ENCODE measurements around the gene WDPCP.

WDPCP gene

GRCh38 chr2:63604666-63605065 lies 16.4 kb upstream of the WDPCP start:
- Mint-ChIP-seq H3K36me3 (peaks cover 19% of the 10 kb centered on the region), H3K27ac (peak overlapping the region; percentile 46), H3K4me3 (no peak overlapping the region), H3K27me3 (no peaks in the 10 kb centered on the region), H3K4me1 (no peaks in the 10 kb centered on the region), H3K9me3 (no peaks in the 10 kb centered on the region)

GRCh38 chr2:63600881-63601460 lies 12.7 kb upstream of the WDPCP start:
- no peaks in the 10 kb centered on the region for H3K27me3 Mint-ChIP-seq
- H3K36me3 Mint-ChIP-seq, result peaks cover 23% of the 10 kb centered on the region
- no peak overlapping the region for H3K27ac Mint-ChIP-seq
- H3K9me3 Mint-ChIP-seq, result no peaks in the 10 kb centered on the region
- peaks cover 14% of the 10 kb centered on the region for H3K4me1 Mint-ChIP-seq
- H3K4me3 Mint-ChIP-seq, result no peak overlapping the region

- Mint-ChIP-seq H3K4me1 (peaks cover 26% of the 10 kb centered on the region), H3K36me3 (peaks cover 18% of the 10 kb centered on the region)
Measured at GRCh38 chr2:63598981-63599380, 10.7 kb upstream of the WDPCP start.

GRCh38 chr2:63596401-63596883 lies 8.2 kb upstream of the WDPCP start:
- Mint-ChIP-seq H3K36me3 (peaks cover 13% of the 10 kb centered on the region), H3K4me3 (no peak overlapping the region), H3K27me3 (no peaks in the 10 kb centered on the region), H3K27ac (no peak overlapping the region), H3K9me3 (no peaks in the 10 kb centered on the region), H3K4me1 (peaks cover 40% of the 10 kb centered on the region)

More at GRCh38 chr2:63598981-63599380, 10.7 kb upstream of the WDPCP start:
- H3K9me3 Mint-ChIP-seq, result no peaks in the 10 kb centered on the region
- H3K4me3 Mint-ChIP-seq, result no peak overlapping the region
- no peaks in the 10 kb centered on the region for H3K27me3 Mint-ChIP-seq
- no peak overlapping the region for H3K27ac Mint-ChIP-seq

GRCh38 chr2:63594660-63595059 lies 6.4 kb upstream of the WDPCP start:
- no peak overlapping the region for H3K27ac Mint-ChIP-seq
- H3K4me1 Mint-ChIP-seq, result peaks cover 55% of the 10 kb centered on the region
- H3K9me3 Mint-ChIP-seq, result no peaks in the 10 kb centered on the region

GRCh38 chr2:63591566-63592175 lies 3.4 kb upstream of the WDPCP start:
- Mint-ChIP-seq H3K9me3 (no peaks in the 10 kb centered on the region), H3K4me3 (no peak overlapping the region), H3K36me3 (peaks cover 4% of the 10 kb centered on the region), H3K4me1 (peaks cover 61% of the 10 kb centered on the region), H3K27me3 (no peaks in the 10 kb centered on the region), H3K27ac (no peak overlapping the region)

More at GRCh38 chr2:63594660-63595059, 6.4 kb upstream of the WDPCP start:
- no peaks in the 10 kb centered on the region for H3K27me3 Mint-ChIP-seq
- H3K36me3 Mint-ChIP-seq, result peaks cover 11% of the 10 kb centered on the region
- no peak overlapping the region for H3K4me3 Mint-ChIP-seq

- H3K4me1 Mint-ChIP-seq, result peaks cover 56% of the 10 kb centered on the region
- H3K36me3 Mint-ChIP-seq, result peaks cover 4% of the 10 kb centered on the region
- no peak overlapping the region for H3K27ac Mint-ChIP-seq
- peak overlapping the region; percentile 94 for H3K4me3 Mint-ChIP-seq
- H3K27me3 Mint-ChIP-seq, result no peaks in the 10 kb centered on the region
- no peaks in the 10 kb centered on the region for H3K9me3 Mint-ChIP-seq
Measured at GRCh38 chr2:63590626-63591408, 2.5 kb upstream of the WDPCP start.

- no peaks in the 10 kb centered on the region for H3K9me3 Mint-ChIP-seq
- H3K27ac Mint-ChIP-seq, result peak overlapping the region; percentile 85
- H3K36me3 Mint-ChIP-seq, result peaks cover 3% of the 10 kb centered on the region
- peak overlapping the region; percentile 94 for H3K4me3 Mint-ChIP-seq
- no peaks in the 10 kb centered on the region for H3K27me3 Mint-ChIP-seq
- peaks cover 48% of the 10 kb centered on the region for H3K4me1 Mint-ChIP-seq
Measured at GRCh38 chr2:63589148-63589958, 1.1 kb upstream of the WDPCP start.

GRCh38 chr2:63587814-63588384 lies 378 bp downstream of the WDPCP start:
- Mint-ChIP-seq H3K4me3 (peak overlapping the region; percentile 94), H3K27me3 (no peaks in the 10 kb centered on the region), H3K4me1 (peaks cover 38% of the 10 kb centered on the region), H3K9me3 (no peaks in the 10 kb centered on the region), H3K36me3 (no peaks in the 10 kb centered on the region), H3K27ac (peak overlapping the region; percentile 85)

- Mint-ChIP-seq H3K9me3 (no peaks in the 10 kb centered on the region), H3K4me3 (no peak overlapping the region), H3K36me3 (peaks cover 7% of the 10 kb centered on the region), H3K4me1 (peaks cover 34% of the 10 kb centered on the region), H3K27ac (no peak overlapping the region), H3K27me3 (no peaks in the 10 kb centered on the region)
Measured at GRCh38 chr2:63582873-63583272, 5.4 kb downstream of the WDPCP start.

- H3K4me3 Mint-ChIP-seq, result no peak overlapping the region
- H3K4me1 Mint-ChIP-seq, result peaks cover 22% of the 10 kb centered on the region
- no peaks in the 10 kb centered on the region for H3K27me3 Mint-ChIP-seq
- H3K27ac Mint-ChIP-seq, result no peak overlapping the region
- peaks cover 7% of the 10 kb centered on the region for H3K36me3 Mint-ChIP-seq
- H3K9me3 Mint-ChIP-seq, result no peaks in the 10 kb centered on the region
Measured at GRCh38 chr2:63581298-63581961, 6.8 kb downstream of the WDPCP start.

- peaks cover 22% of the 10 kb centered on the region for H3K4me1 Mint-ChIP-seq
- H3K27me3 Mint-ChIP-seq, result no peaks in the 10 kb centered on the region
- no peaks in the 10 kb centered on the region for H3K9me3 Mint-ChIP-seq
- no peak overlapping the region for H3K4me3 Mint-ChIP-seq
- no peak overlapping the region for H3K27ac Mint-ChIP-seq
- peaks cover 7% of the 10 kb centered on the region for H3K36me3 Mint-ChIP-seq
Measured at GRCh38 chr2:63580651-63581297, 7.5 kb downstream of the WDPCP start.

GRCh38 chr2:63578767-63579166 lies 9.5 kb downstream of the WDPCP start:
- Mint-ChIP-seq H3K27me3 (no peaks in the 10 kb centered on the region), H3K9me3 (peaks cover 5% of the 10 kb centered on the region), H3K4me1 (peaks cover 22% of the 10 kb centered on the region), H3K4me3 (no peak overlapping the region), H3K27ac (no peak overlapping the region), H3K36me3 (peaks cover 10% of the 10 kb centered on the region)

- H3K36me3 Mint-ChIP-seq, result peaks cover 14% of the 10 kb centered on the region
- no peak overlapping the region for H3K4me3 Mint-ChIP-seq
- peaks cover 11% of the 10 kb centered on the region for H3K4me1 Mint-ChIP-seq
- H3K27me3 Mint-ChIP-seq, result no peaks in the 10 kb centered on the region
- peaks cover 5% of the 10 kb centered on the region for H3K9me3 Mint-ChIP-seq
- H3K27ac Mint-ChIP-seq, result no peak overlapping the region
Measured at GRCh38 chr2:63576546-63576945, 11.7 kb downstream of the WDPCP start.
